Stimulated activated CD8-positive, alpha-beta memory T cell treated with anti-CD3 and anti-CD28 coated beads, Interleukin-2, amount 100 ng/mL, for 1 hour (primary cell): Measurements from ENCODE around the gene PDLIM5.
"Not testable (repeated sequence)": the region's sequence is repeated elsewhere in the genome, so short reads cannot be mapped to it uniquely, and the experiment has no call there.

Experiments
- DNase-seq, 2 donors: peaks; one replicate each; pipeline ENCODE4 v3.0.0-alpha.2; 2020; ENCODE audit warnings: low read depth in 2 of 2

The PDLIM5 gene

DNA sequence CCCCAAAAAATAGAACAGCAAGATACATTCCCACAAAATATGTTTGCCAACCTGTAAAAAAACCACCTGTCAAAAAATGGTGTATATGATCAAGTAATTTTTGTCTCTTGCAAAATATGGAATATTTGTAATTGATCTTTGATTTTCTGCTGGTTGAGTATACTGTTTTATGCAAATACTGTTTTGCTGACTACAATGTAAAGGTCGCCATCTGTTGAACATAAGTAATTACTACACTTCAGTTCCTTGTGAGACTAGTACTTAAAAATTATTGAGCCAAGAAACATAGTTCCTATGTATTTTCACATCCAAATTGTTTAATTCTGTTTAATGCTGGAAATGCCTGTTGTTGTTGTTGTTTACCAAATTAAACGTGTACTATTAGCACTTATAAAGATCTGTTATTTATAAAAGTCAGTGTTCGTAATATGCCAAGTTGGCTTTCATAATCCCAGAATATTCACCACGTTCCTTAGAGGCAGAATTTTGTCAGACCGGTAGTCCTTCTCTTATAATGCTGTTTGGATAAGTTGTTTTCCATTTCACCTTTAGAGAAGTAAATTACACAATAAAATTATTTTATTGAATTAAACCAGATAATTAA lies 144.2 kb downstream of the PDLIM5 start:
- DNase-seq, result no peak

DNA sequence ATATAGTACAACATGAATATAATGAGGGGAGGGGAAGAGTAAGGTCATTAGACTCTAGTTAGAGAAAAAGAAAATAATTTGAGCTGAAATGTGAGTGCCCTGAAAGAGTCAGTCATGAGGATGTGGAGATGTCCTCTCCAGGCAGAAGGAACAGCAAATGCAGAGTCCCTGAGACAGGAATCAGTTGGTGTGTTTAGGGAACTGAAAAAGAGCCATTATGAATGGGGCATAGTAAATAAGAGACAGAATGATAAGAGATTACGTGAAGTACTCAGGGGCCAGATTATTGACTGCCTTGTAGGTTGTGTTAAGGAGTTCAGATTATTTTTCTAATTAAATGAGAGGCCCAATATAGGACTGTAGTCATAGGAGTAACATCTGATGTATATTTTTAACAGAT lies 147.0 kb downstream of the PDLIM5 start:
- no peak for DNase-seq

DNA sequence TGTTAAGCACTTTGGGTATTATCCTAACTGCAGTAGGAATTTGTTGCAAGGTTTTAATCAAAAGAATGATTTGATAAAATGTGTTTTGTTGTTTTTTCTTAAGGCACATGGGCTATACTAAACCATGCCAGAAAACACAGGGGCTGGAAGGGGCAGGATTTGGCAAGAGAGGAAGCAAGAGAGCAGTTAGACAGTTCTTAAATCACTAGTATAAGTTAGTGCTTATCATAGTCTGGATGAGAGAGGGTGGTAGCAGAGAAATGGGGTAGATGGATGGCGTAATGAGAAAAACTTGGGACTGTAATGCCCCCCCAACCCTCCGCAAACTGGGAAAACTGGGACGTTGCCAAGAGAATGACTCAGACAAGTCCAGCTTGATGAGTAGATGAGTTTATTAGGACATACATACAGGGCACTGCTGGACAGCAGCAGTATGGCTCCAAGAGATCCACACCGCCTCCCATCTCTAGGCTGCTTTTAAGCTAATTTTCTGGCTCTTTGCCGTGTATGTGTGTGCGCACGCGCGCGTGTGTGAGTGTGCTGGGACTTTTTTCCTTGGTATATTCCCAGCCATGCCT lies 151.5 kb downstream of the PDLIM5 start:
- DNase-seq, result no peak

DNA sequence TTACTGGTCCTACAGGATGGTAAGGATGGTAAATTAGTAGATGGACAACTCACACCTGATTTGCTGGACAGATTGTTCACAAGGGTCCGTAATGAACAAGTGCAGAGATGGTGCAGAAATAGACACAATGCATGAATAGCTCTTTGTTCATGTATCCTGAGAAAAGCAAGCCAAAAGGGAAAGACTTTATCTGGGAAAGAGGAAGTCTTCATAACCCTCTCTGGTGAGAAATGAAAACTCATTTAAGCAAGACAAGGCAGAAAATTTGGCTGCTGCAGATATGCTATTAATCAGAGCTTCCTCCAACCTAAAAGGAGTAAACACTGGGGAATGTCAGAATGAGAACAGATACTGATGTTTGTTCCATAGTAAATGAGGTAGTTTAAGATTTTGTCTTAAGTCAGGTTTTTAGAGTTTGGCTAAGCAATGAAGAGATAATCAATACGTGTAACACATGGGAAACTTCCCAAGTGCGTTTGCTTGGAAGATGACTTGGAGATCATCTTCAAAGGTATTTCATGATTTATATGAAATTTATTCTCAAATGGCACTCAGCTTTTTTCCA lies 153.6 kb downstream of the PDLIM5 start:
- no peak for DNase-seq

DNA sequence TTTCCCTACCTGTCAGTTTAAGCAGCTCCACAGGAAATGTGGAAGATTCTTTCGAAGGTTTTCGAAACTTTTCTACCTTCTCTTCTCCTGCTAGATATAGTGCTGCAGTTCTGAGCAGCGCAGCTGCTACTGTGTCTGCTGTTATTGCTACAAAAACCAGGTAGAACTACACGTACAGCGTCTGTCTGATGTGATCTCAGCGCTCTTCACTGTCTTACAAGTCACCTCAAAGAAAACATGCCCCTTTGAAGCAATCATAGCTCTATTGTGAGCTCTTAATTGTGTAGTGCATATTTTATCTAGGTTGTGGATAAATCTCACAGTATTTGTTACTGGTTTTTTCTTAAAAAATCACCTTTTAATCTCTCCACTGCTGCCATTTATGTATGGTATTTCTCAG lies 158.4 kb downstream of the PDLIM5 start:
- no peak for DNase-seq

DNA sequence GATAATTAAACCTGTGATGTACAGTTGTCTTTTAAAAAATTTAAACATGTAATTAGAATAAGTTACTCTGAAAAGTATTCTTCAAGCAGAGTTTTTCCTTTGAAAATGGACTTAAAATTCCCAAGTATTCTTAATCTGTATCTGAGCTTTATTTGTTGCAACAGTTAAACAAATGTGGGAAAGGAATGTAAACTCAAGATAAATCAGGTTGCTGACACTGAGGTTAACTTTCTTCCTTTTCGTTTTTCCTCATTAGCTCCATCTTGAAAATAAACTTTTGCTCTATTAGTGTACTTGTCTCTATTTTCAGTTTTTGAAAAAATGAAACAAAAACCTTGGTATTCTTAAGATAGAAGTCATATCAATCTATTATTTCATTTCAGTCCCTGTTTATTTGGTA lies 161.5 kb downstream of the PDLIM5 start:
- DNase-seq, result no peak

DNA sequence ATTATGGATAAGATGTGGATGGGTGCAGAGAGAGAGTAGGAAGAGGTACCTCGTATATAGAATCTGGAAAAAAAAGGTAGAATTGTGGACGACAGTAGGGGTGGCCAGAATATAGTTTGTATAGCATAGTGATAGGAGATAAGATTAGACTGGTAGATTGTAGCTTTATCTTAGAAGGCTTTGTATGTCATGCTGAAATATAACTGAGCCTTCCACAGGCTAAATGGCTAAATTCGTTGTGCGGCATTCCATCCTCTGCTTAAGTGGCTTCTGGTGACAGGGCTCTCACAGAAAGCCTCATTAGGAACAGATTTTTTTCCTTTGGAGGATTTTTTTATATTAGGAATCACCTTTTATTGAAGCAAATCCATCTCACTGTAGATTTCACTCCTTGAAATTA lies 163.7 kb downstream of the PDLIM5 start:
- DNase-seq, result no peak

DNA sequence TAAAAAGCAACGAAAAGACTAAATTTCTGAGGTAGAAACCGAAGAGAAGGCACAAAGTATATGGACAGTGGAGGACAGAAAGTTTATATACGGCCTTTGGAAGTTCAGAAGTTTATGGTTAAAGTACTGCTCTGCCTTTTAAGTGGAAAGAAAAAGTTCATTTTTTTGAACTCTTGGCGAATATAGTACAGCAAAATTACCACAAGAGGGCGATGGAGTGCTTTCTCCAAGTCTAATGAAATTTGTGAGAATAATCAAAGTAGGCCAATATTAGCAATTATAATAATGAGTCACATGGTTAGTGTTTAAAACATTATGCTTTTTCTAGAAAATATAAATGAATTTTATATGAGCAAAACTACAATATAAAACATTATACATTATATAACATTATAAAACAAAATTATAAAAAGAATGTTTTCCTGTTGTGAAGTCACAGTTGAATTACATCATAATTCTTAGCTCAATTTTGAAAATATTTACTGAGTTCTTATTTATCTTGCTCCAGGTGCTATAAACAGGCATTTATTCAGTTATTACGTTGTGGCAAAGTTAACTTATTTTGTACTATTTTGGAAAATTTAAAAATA lies 169.8 kb downstream of the PDLIM5 start:
- no peak for DNase-seq

DNA sequence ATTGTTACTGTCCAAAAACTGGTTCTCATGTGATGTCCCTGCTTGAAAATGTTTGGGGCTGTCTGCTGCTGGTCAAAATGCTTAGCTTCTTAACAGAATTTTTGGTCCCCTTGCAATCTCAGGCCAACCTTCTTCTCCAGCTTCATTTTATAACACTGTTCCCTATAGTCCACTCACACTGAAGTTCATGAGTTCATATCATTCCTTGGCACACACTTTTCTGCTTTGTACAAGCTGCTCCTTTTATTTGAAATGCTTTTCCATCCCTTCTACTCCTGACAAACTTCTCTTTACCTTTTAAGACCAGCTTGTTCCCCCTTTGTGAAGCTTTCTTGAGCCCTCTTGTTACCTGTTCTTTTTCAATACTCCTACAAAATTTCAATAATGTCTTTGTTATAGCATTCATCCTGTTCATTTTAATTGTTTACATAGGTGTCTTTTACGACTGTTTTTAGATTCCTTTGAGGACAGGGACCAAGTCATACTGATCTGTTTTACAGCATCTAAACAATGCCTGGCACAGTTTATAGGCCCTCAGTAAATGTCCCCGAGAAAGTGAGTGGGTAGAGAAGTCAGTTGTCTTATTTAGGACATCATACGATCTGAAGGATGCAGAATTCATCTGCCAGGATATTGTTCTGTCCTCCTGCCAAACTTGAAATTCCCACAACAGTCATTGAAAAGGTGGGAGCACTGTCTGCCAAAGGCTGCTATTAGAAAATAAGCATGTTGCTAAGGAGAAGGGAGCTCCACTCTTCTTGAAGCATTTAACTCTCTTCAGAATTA lies 171.6 kb downstream of the PDLIM5 start:
- no peak for DNase-seq

DNA sequence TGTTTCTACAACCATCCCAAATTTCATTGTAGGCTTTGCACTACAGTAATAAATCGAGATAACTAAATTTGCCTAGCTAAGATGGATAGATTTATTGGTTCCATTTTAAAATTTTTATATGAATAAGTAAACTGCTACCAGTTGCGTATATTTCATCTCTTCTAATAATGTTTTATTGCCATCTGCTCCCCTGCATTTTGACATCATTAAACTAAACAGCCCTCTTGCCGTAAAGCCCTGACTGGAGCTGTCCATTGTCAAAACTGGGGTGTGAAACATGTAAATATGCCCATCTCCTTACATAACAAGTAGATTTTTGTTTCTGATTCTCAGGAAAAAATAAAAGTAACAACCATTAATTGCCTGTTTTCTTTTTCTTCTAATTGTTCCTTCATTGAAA lies 175.2 kb downstream of the PDLIM5 start:
- no peak for DNase-seq

DNA sequence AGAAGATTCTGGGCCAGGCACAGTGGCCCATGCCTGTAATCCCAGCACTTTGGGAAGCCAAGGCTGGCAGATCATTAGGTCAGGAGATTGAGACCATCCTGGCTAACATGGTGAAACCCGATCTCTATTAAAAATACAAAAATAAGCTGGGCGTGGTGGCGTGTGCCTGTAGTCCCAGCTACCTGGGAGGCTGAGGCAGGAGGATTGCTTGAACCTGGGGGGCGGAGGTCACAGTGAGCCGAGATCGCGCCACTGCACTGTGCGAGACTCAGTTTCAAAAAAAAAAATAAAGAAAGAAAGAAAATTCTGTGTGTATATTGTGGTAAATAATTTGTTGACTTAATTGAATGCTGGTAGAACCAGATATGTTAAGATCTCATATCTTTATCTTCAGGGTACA lies 177.3 kb downstream of the PDLIM5 start:
- DNase-seq, result not testable (repeated sequence)

DNA sequence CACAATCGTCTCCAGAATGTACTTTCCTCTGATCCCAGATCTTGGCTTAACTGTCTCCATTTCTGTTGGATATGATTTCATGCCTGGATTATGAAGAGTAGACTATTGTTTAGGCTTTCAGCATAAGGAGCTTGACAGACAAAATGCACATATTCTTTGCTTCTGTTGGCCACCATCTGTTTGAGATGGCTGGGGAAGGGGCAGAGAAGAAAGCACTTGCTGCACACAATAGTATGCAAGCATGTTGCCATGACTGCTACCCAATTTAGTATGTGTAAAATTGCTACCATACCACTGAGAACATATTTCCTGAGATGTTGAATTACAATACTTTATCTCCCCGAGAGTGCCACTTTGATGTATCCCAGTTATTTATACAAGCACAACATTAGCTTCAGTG lies 178.1 kb downstream of the PDLIM5 start:
- no peak for DNase-seq

DNA sequence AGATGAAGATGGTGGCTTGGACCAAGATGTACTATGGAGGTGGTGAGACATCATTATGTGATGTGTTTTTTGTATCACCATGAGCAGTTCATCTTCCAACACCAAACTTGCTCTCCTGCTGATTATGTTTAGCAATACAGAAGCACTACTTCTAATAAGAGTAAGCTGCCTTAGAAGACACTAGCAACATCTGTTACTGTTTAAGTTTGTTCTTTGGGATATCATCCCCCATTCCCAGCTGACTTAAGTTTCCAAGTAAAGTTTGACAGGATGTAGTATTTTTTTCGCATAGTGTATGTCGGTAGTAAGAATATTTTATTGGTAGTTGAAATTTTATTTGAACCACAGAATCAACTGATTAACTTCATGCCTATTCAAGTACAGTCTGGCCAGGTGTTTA lies 182.5 kb downstream of the PDLIM5 start:
- DNase-seq, result no peak

DNA sequence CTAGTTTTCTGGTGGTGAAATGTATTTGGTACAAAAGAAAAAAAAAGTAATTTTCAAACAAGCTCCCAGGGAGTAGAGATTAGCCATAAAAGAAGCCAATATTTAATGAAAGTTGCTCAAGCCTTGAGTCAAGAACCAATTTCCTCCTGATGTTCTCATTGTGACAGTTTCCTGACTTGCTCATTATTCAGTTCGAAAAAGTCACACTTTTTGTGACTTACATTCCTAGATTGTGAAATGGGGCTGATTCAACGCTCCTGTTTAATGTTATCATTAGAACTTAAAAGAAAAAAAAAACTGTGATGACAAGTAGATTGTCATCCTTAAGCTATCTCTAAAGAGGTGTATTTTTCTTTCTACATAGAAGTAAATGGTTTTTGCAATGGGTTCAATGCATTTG lies 183.4 kb downstream of the PDLIM5 start:
- no peak for DNase-seq

DNA sequence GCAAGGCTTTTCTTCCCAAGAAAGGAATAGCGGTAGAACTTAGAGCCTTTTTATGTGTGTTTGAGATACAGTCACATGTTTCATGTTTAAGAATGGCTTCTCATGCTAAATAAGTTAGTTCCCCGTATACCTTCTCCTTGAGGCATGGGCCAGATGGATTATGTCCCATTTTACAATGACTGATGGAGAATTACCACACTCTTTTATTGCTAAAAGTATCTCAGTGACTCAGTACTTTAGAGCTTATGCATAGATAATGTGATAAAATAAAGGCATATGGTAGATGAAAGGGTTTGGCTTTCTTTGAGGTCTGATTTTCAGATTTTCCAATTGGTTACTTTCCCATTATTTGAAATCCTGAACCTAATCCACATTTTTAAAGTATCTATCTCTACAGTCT lies 184.3 kb downstream of the PDLIM5 start:
- DNase-seq, result no peak

DNA sequence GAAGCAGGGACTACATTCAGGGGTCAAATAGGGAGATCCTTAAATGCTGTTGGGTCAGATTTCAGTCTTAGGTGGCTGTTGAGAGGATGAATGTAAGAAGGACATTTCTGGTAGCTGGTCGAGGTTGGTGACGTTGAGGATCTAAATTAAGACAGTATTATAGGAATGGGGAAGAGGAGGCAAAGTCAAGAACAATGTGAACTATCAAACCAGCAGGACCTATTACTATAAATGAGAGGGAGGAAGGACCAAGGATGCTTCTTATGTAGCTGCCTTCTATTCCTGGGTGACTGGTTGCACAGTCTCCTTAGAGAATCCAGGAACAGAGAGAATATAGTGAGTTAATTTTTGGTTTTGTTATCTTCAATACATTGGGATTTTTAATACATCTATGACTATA lies 187.6 kb downstream of the PDLIM5 start:
- DNase-seq, result no peak

DNA sequence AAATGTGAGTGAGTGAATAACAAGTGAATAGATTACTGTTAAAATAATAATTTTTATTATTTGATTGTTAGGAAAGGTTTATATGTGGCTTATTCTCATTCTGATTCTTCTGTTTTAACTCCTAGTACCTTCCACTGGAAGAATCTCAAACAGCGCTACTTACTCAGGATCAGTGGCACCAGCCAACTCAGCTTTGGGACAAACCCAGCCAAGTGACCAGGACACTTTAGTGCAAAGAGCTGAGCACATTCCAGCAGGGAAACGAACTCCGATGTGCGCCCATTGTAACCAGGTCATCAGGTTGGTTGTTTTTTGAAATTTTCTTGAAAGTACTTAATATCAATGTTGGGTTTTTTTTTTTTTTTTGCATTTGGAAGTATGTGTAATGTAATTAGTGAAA lies 188.4 kb downstream of the PDLIM5 start:
- DNase-seq, result no peak

DNA sequence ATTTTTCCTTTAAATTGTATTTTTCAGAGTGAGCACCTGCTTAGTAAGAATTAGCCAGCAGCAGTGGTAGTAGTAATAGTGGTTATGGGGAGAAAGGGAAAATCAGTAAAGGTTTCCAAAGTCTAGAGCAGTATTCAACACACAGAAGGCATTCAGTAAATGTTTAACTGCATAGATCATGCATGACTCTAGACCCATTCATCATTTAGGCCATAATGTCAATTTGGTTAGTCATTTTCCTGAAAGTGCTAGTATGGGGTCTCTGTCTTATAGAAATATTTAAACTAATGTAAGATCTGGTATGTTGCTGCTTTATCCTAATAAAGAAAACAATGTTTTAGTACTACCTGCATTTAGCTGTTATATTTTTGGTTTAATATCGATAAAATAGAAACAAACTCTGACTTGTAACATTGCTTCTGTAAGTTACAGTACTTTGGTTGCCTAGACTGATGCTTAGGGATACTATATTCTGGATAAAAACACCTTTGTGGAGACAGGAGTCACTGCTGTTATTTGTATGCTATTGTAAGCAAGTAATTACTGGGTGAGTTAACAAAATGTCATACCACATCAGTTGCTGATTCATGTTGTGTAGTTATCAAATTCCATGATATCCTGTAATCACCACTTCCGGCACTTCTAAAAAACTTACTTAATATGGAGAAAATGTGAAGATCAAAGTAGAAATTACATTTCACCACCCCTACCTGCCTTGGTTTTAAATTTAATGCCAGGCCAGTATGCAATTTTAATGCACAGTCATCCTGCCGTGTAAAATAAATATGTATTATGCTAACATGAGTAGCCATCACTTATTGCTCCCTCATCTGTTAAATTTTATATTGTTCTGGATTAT lies 190.2 kb downstream of the PDLIM5 start:
- no peak for DNase-seq

DNA sequence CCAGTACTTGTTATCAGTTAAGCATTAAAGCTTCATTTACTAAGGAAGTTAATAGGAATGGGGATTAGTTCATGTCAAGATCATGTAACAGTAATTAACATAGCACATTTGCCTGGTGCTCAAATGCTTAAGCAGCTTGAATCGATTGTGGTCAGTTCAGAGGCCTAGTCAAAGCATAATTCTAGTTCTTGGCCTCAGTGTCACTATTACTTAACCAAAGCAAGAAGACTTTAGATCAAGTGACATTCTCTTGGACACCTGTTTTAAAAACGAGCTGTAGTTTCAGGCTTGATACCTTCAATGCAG lies 190.8 kb downstream of the PDLIM5 start:
- no peak for DNase-seq

DNA sequence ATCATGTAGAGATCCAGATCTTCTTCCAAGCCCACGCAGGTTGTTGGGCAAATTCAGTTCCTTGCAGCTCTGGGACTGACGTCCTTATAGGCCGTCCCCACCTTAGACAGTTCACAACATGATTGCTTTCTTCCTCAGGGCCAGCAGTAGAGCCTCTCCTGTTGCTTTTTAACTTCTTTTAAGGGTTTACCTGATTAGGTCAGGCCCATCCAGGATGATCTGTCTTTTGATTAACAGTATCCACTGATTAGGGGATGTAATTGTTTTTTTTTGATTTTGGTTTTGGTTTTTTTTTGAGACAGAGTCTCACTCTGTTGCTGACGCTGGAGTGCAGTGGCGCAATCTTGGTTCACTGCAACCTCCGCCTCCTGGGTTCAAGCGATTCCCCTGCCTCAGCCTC lies 197.0 kb downstream of the PDLIM5 start:
- DNase-seq, result no peak

DNA sequence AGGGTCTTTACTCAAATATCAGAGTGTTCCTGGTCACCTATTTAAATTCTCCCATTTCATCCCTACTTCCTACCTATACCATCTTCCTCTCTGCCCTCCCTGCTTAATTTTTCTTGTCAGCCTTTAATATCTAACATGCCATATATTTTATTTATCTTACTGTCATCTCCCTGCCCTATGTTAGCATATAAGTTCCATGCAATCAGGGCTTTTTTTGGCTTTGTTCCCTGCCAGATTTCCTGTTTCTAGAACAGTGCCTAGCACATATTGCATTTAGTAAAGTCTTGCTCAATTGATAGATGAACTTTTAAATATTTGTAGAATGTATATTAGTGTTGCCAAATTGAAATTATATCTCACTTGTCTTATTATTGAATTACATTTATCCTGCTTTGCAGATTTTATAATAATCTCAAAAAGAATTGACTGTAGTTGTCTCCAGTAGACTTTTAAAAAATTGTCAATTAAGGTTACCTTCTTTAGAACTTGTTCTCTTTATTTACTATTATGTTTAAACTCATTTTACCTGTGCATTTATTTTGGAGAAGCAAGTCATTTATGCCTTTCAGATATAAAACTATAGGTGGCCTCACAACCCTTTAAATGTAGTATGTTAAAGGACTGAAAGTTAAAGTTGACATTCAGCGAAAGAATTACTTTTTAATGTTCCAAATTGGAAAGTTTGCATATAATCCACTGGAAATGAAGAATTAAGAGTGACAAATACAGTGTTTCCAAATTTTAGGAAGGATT lies 197.8 kb downstream of the PDLIM5 start:
- no peak for DNase-seq
